Kidney (tissue), 14 donors: ENCODE measurements around the gene ATAD3C. TPM values are rescaled to one million over a fixed set of nuclear protein-coding genes. Genes with fewer than 3 reads are reported as not detected.
"Not testable (repeated sequence)": the region's sequence is repeated elsewhere in the genome, so short reads cannot be mapped to it uniquely, and the experiment has no call there.

Source experiments
- DNase-seq, 5 donors: peaks; one replicate each; pipeline ENCODE4 v3.0.0-alpha.2; 2013 to 2020
- FAIRE-seq: peaks from 2 replicates; lab custom pipeline; 2012; peaks lifted over from hg19 to GRCh38; lab: Jason Lieb, UNC
- H3K27ac ChIP-seq, 2 donors: one replicate each; pipeline ENCODE4 v1.7.0; 2013; ENCODE audit warnings: low read depth in 2 of 2, low read length in 2 of 2, inconsistent platforms in 1 of 2
- H3K27me3 ChIP-seq: one replicate; pipeline ENCODE4 v1.7.1; 2013; ENCODE audit warnings: low read length, inconsistent platforms; ENCODE audit not compliant: control insufficient read depth, insufficient read depth
- H3K36me3 ChIP-seq, 3 donors: one replicate each; pipeline versions ENCODE4 v1.7.0 to v1.7.1; 2013; ENCODE audit warnings: low read length in 3 of 3, control low read depth in 1 of 3, inconsistent platforms in 1 of 3; ENCODE audit not compliant: insufficient read depth in 3 of 3, control insufficient read depth in 2 of 3
- H3K4me1 ChIP-seq, 3 donors: one replicate each; pipeline versions ENCODE4 v1.7.0 to v1.7.1; 2013; ENCODE audit warnings: low read length in 3 of 3, inconsistent platforms in 1 of 3, low read depth in 1 of 3; ENCODE audit not compliant: control insufficient read depth in 2 of 3, insufficient read depth in 2 of 3
- H3K4me3 ChIP-seq, 3 donors: one replicate each; pipeline versions ENCODE4 v1.7.0 to v1.8.1; 2013; ENCODE audit warnings: low read length in 3 of 3, control low read depth in 1 of 3, inconsistent platforms in 1 of 3
- H3K9ac ChIP-seq, 3 donors: one replicate each; pipeline versions ENCODE4 v1.7.0 to v1.7.1; 2013; ENCODE audit warnings: low read length in 3 of 3, control low read depth in 1 of 3, inconsistent platforms in 1 of 3
- H3K9me3 ChIP-seq, 3 donors: one replicate each; pipeline versions ENCODE4 v1.7.0 to v1.7.1; 2013; ENCODE audit warnings: low read length in 3 of 3, control low read depth in 1 of 3, inconsistent platforms in 1 of 3; ENCODE audit not compliant: control insufficient read depth in 2 of 3, insufficient read depth in 1 of 3
- intact Hi-C: fragments of 100-400 bp; cut with DNase I; formaldehyde crosslinking; loops from one replicate; pipeline ENCODE4 v1.11.1; 2022
- polyA plus RNA-seq: library from polyadenylated mRNA; stranded (reverse); fragments of 350-450 nt; fragmentation: Illumina TruSeq; extraction: RNeasy Lipid Tissue Mini Kit (QIAGEN cat#74804); gene quantifications from one replicate; pipeline ENCODE4 v1.2.3, GENCODE V29; 2014; ENCODE audit warnings: low read depth, low replicate concordance; ENCODE audit not compliant: insufficient read depth
- total RNA-seq: library from RNA; stranded (reverse); fragmentation: NEBNext Ultra II Directional; extraction: Animal tissue kit (Norgen Biotek cat#: 25700); gene quantifications from one replicate; pipeline ENCODE4 v1.2.1, GENCODE V29; 2021
- TF ChIP-seq, protein P1 (sequence below): IDR thresholded peaks from 3 replicates; pipeline ENCODE4 v1.5.1; 2012; ENCODE audit warnings: mild to moderate bottlenecking, moderate library complexity, borderline replicate concordance; ENCODE audit not compliant: insufficient read depth; ENCODE audit errors: extremely low read depth
- donor health status: control.
- donor health status: control.
- donor health status: control.
- donor health status: control.
- donor health status: control.
- donor health status: DM: yes; HTN: yes; CAD: no.
- donor health status: Normal renal cell carcinoma (clear cell type).

ATAD3C gene
- total and polyA plus RNA-seq, 2 donors from 2014 or later = 10.0 to 14.3 TPM

DNA sequence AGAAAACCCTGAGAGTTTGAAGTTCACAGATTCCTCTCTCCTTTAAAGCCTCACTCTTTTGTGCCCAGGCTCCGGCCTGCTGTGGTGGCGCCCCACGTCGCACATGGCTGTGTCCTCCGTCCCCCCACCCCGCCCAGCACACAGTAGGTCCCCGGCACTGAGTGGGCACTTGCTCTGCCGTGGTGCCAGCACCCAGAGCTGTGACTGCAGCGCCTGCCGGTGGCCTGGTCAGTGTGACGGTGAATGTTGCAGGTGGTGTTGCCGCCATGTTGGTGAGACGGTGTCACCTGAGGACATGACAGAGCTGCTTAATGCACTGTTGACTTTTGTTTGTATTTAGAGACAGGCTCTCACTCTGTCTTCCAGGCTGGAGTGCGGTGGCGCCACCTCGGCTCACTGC is 3.4 kb downstream of the ATAD3C start:
- DNase-seq = no peak
- no peak overlapping the region for H3K9ac ChIP-seq
- H3K4me1 ChIP-seq = no peaks in the 10 kb centered on the region
- H3K4me3 ChIP-seq = no peak overlapping the region
- H3K27me3 ChIP-seq = no peaks in the 10 kb centered on the region
- no peak for FAIRE-seq
- intact Hi-C loops = no loop called here
- no peaks in the 10 kb centered on the region for H3K9me3 ChIP-seq
- no peak overlapping the region for H3K27ac ChIP-seq
- TF ChIP-seq, protein P1, sequence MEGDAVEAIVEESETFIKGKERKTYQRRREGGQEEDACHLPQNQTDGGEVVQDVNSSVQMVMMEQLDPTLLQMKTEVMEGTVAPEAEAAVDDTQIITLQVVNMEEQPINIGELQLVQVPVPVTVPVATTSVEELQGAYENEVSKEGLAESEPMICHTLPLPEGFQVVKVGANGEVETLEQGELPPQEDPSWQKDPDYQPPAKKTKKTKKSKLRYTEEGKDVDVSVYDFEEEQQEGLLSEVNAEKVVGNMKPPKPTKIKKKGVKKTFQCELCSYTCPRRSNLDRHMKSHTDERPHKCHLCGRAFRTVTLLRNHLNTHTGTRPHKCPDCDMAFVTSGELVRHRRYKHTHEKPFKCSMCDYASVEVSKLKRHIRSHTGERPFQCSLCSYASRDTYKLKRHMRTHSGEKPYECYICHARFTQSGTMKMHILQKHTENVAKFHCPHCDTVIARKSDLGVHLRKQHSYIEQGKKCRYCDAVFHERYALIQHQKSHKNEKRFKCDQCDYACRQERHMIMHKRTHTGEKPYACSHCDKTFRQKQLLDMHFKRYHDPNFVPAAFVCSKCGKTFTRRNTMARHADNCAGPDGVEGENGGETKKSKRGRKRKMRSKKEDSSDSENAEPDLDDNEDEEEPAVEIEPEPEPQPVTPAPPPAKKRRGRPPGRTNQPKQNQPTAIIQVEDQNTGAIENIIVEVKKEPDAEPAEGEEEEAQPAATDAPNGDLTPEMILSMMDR = no peak
- no peaks in the 10 kb centered on the region for H3K36me3 ChIP-seq

DNA sequence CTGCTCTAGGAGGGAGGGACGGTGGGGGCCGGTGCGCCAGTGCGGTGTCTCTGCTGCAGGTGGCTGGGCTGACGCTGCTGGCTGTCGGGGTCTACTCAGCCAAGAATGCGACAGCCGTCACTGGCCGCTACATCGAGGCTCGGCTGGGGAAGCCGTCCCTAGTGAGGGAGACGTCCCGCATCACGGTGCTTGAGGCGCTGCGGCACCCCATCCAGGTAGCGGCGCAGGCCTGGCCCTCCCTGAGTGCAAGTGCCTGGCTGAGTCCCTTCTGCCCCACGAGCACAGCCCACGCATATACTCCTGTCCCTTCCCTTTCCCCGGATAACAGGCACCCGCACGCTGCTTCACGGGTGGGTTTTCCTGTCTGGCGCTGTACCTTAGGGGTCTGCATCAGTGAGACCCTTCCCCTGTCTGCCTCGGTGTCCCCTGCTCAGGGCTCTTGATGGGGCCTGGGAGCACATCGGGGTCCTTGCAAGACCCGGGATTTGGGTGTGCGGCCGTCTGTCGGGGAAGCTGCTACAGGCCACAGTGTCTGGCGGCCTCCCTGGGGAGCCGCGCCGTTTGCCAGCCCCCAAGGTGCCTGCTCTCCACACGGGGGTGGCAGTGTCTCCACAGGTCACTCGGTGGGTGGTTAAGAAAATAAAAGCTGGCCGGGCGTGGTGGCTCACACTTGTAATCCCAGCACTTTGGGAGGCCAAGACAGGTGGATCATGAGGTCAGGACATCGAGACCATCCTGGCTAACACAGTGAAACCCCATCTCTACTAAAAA is 5.0 kb downstream of the ATAD3C start:
- FAIRE-seq, intact Hi-C loops, H3K27me3 ChIP-seq, H3K4me3 ChIP-seq, H3K36me3 ChIP-seq, H3K4me1 ChIP-seq, DNase-seq, H3K9ac ChIP-seq, H3K9me3 ChIP-seq, H3K27ac ChIP-seq: not testable (repeated sequence)

DNA sequence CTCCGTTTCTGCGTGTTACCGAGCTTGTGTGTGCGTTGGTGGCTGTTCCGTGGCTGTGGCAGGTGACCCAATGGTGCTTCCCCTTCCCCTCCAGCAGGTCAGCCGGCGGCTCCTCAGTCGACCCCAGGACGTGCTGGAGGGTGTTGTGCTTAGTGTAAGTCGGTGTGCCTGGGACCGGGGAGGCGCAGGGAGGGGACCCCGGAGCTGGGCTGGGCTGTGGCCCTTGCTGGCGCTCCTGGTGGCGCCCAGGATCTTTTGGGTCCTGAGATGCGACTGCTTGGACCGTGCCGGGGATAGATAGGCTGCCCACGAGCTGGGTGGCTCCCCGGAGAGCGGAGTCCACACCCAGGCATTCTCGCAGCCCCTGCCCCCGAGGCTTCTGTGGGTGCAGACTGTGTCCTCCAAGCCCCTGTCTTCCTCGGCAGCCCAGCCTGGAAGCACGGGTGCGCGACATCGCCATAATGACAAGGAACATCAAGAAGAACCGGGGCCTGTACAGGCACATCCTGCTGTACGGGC is 5.9 kb downstream of the ATAD3C start:
- TF ChIP-seq, protein P1 = no peak
- Histone ChIP-seq H3K27ac (no peak overlapping the region), H3K36me3 (no peaks in the 10 kb centered on the region), H3K27me3 (no peaks in the 10 kb centered on the region), H3K9me3 (no peaks in the 10 kb centered on the region), H3K9ac (no peak overlapping the region), H3K4me3 (no peak overlapping the region), H3K4me1 (no peaks in the 10 kb centered on the region)
- FAIRE-seq (no peak), DNase-seq (no peak)
- intact Hi-C loops = no loop called here

DNA sequence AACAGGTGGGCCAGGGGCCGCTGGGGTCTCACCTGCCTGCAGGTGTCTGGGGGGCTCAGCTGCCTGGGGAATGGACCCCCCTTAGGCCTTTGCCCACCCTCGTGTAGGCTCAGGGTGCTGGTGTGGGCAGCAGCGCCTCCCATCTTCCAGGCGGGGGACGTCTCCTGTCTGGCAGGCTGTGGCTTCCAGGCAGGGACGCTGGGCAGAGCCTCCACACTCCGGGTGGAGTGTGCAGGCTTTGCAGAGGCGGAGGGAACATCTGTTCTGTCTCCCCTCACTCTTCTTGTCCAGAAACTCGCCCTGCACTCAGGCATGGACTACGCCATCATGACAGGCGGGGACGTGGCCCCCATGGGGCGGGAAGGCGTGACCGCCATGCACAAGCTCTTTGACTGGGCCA is 6.4 kb downstream of the ATAD3C start:
- FAIRE-seq, H3K27ac ChIP-seq, H3K36me3 ChIP-seq, H3K4me3 ChIP-seq, intact Hi-C loops, H3K4me1 ChIP-seq, H3K9ac ChIP-seq, H3K9me3 ChIP-seq, H3K27me3 ChIP-seq, DNase-seq: not testable (repeated sequence)

DNA sequence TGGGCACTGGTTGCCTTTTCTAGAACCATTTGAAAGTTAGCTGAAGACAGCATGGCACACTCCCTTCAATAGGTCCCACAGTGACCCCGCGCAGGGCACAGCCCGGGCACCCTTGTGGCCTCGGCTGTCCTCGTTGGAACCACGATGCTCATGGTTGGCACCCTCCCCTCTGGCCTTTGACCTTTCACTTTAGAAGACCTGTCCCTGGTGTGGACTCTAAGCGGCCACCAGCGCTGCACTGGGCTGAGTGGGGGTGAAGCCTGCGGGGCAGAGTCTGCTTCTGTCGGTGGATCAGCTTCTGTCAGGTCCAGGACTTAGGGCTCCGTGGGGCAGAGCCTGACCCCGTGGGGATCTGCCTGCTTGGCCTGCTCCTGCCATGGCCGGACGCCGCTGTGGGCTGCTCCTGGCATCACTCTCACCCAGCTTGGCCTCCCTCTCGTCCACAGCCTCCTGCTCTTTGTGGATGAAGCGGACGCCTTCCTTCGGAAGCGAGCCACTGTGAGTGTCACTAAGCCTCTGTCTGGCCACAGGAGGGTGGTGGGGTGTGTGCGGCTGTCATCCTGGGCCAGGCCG is 7.3 kb downstream of the ATAD3C start:
- H3K9me3 ChIP-seq, H3K4me3 ChIP-seq, H3K27me3 ChIP-seq, DNase-seq, H3K4me1 ChIP-seq, FAIRE-seq, H3K27ac ChIP-seq, intact Hi-C loops, H3K9ac ChIP-seq, H3K36me3 ChIP-seq: not testable (repeated sequence)

DNA sequence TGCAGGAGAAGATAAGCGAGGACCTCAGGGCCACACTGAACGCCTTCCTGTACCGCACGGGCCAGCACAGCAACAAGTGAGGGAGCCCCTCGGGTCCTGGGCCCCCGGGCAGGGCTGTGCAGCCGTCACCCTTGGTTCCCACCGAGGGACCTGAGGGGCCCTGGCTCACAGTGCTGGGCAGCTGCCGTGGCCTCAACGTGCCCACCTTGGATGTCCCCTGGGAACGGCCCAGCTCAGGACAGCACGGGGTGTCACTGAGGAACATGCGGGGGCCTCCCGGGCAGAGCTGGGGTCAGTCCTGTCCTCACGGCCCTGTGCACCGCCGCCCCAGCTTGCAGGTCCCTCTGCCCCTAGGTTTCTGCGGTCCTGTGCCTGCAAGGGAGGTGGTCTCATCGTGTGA is 9.7 kb downstream of the ATAD3C start:
- H3K9ac ChIP-seq, FAIRE-seq, intact Hi-C loops, H3K4me3 ChIP-seq, H3K4me1 ChIP-seq, DNase-seq, H3K27ac ChIP-seq, H3K27me3 ChIP-seq, H3K9me3 ChIP-seq, H3K36me3 ChIP-seq: not testable (repeated sequence)

DNA sequence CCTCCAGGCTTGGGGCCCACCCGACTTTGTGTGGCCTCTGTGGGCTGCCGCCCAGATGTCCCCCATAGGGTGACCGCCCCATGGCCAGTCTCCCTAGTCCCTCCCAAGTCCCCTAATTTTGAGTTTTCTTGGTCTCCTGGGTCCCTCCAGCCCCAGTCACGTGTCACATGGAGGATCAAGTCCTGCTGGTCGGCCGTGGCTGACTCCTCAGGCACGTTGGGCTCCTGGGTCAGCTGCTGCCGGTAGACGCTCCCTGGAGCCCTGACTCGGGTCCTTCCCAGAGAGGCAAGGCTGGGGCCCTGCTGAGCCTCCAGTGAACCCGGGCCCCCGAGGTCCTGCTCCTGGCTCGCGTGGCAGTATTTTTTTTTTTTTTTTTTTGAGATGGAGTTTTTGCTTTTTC is 10.2 kb downstream of the ATAD3C start:
- intact Hi-C loops, DNase-seq, H3K4me1 ChIP-seq, FAIRE-seq, H3K4me3 ChIP-seq, H3K36me3 ChIP-seq, H3K27ac ChIP-seq, H3K27me3 ChIP-seq, H3K9ac ChIP-seq, H3K9me3 ChIP-seq: not testable (repeated sequence)
